ENCODE measurements around the gene DNAJC25.

DNAJC25 gene

DNA sequence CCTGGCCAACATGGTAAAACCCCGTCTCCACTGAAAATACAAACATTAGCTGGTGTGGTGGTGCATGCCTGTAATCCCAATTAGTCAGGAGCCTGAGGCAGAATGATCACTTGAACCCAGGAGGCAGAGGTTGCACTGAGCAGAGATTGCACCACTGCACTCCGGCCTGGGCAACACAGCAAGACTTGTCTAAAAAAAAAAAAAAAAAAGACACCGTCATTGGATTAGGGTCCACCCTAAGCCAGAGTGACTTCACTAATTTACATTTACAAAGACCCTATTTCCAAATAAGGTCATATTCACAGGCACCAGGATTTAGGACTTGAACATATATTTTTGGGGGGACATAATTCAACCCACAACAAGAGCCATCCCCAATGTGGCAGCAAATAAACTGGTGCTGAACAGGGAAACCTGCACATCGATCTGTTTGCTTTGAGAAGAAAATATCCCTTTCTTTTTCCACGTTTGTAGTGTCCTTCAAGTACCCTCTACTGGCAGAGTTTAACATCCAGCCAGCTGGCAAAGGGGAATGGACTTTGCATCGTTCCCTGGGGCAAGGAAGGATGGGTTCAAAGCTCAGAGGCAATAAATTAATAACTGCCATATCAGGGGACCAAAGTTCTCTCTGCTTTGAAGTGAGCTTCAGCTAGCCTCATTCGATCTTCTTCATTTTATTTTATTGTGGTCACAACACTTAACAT lies 3.7 kb upstream of the DNAJC25 start:
- DNase-seq (ENCODE audit: low spot score) = no peak
- TF ChIP-seq, protein P1, sequence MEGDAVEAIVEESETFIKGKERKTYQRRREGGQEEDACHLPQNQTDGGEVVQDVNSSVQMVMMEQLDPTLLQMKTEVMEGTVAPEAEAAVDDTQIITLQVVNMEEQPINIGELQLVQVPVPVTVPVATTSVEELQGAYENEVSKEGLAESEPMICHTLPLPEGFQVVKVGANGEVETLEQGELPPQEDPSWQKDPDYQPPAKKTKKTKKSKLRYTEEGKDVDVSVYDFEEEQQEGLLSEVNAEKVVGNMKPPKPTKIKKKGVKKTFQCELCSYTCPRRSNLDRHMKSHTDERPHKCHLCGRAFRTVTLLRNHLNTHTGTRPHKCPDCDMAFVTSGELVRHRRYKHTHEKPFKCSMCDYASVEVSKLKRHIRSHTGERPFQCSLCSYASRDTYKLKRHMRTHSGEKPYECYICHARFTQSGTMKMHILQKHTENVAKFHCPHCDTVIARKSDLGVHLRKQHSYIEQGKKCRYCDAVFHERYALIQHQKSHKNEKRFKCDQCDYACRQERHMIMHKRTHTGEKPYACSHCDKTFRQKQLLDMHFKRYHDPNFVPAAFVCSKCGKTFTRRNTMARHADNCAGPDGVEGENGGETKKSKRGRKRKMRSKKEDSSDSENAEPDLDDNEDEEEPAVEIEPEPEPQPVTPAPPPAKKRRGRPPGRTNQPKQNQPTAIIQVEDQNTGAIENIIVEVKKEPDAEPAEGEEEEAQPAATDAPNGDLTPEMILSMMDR (IDR thresholded peaks at IDR 0.05; ENCODE audit: borderline replicate concordance, control extremely low read depth, extremely low read depth, insufficient read depth, missing control alignments) = no peak
- in situ Hi-C loops (cut with MboI; ENCODE audit: low sequenced_read_pairs, unreplicated experiment) = no loop called here

DNA sequence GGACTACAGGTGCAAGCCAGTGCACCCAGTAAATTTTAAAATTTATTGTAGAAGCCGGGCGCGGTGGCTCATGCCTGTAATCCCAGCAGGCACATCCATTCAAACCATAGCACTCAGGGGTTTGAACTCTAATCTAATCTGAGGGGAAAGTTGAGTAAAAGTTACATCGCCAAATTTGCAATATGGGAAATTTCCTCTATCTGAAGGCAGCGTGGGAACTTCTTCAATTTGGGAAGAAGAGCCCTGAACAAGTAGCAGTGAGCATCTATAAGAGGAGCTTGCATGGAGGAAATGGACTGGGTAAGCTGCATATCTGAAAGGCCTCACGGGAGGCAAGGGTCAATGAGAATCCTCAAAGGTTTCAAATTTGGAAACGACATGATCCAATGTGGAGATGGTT lies 2.7 kb upstream of the DNAJC25 start:
- TF ChIP-seq, protein P1 (IDR thresholded peaks at IDR 0.05; ENCODE audit: borderline replicate concordance, control extremely low read depth, extremely low read depth, insufficient read depth, missing control alignments) = no peak
- DNase-seq (ENCODE audit: low spot score) = no peak
- in situ Hi-C loops (cut with MboI; ENCODE audit: low sequenced_read_pairs, unreplicated experiment) = no loop called here

DNA sequence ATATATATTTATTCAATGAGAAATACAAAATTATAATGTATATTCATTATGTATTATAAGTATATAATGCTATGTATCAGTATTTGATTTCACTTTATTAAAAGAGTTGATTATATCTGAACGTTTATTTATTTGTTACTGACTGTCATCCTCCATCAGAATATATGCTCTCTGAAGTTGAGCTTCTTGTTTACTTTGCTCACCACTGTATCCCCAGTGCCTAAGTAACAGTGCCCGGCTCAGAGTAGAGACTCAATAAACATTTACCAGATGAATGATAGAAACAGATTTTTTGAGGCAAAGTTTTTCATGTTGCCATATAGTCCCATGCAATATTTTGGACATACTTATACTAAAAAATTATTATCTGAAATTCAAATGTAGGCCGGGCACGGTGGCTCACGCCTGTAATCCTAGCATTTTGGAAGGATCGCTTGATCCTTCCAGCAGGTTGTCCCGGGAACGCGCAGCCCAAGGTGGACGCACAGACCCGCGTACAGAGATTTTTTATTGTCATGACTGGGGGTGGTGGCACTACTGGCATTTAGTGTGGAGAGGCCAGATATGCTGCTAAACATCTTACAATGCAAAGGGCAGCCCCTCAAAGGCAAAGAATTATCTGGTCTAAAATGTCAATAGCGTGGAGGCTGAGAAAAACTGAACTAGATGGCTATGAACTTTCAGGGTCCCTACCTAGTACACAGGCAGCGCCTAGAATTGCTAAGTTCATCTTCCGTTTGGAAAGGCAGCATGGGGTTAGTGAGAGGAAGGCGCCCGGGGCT lies 761 bp upstream of the DNAJC25 start:
- no peak for DNase-seq (ENCODE audit: low spot score)
- in situ Hi-C loops (cut with MboI; ENCODE audit: low sequenced_read_pairs, unreplicated experiment) = no loop called here
- TF ChIP-seq, protein P1 (IDR thresholded peaks at IDR 0.05; ENCODE audit: borderline replicate concordance, control extremely low read depth, extremely low read depth, insufficient read depth, missing control alignments) = no peak

GRCh38 chr9:111630964-111631213 lies 245 bp upstream of the DNAJC25 start:
- TF ChIP-seq, protein P1 (IDR thresholded peaks at IDR 0.05; ENCODE audit: borderline replicate concordance, control extremely low read depth, extremely low read depth, insufficient read depth, missing control alignments) = no peak
- in situ Hi-C loops (cut with MboI; ENCODE audit: low sequenced_read_pairs, unreplicated experiment) = no loop called here
- no peak for DNase-seq (ENCODE audit: low spot score)

GRCh38 chr9:111632060-111632459 lies 926 bp downstream of the DNAJC25 start:
- TF ChIP-seq, protein P1 (IDR thresholded peaks at IDR 0.05; ENCODE audit: borderline replicate concordance, control extremely low read depth, extremely low read depth, insufficient read depth, missing control alignments) = no peak
- DNase-seq (ENCODE audit: low spot score) = peak; percentile 24
- in situ Hi-C loops (cut with MboI; ENCODE audit: low sequenced_read_pairs, unreplicated experiment) = no loop called here

- TF ChIP-seq, protein P1 (IDR thresholded peaks at IDR 0.05; ENCODE audit: borderline replicate concordance, control extremely low read depth, extremely low read depth, insufficient read depth, missing control alignments) = no peak
- DNase-seq (ENCODE audit: low spot score) = no peak
- in situ Hi-C loops (cut with MboI; ENCODE audit: low sequenced_read_pairs, unreplicated experiment) = no loop called here
These were observed 1.7 kb downstream of the DNAJC25 start for GRCh38 chr9:111632695-111633388.

Data from GM13976 (cell line).